Thyroid gland (tissue), 4 donors: ENCODE data around the gene HSPA6. TPM values are rescaled to one million over a fixed set of nuclear protein-coding genes. Genes with fewer than 3 reads are reported as not detected.

Experiments
- DNase-seq, 2 donors: peaks; one replicate each; pipeline ENCODE4 v3.0.0-alpha.2; 2019
- H3K27ac ChIP-seq, 3 donors: fragments of 200-600 bp; sonication (generic); 1 replicate in 2 of 3; 2 replicates in 1 of 3; pipeline ENCODE4 v1.5.1; 2016 to 2019; ENCODE audit warnings: mild to moderate bottlenecking in 1 of 3, moderate library complexity in 1 of 3
- H3K27me3 ChIP-seq: fragments of 200-600 bp; sonication (generic); one replicate; pipeline ENCODE4 v1.5.1; 2019
- H3K36me3 ChIP-seq, 2 donors: fragments of 200-600 bp; sonication (generic); one replicate each; pipeline ENCODE4 v1.5.1; 2016 to 2019
- H3K4me1 ChIP-seq, 2 donors: fragments of 200-600 bp; sonication (generic); one replicate each; pipeline ENCODE4 v1.5.1; 2017 to 2019
- H3K4me3 ChIP-seq, 3 donors: fragments of 200-600 bp; sonication (generic); replicated peaks in 1 of 3; 1 replicate in 2 of 3; 2 replicates in 1 of 3; pipeline ENCODE4 v1.5.1; 2016; ENCODE audit warnings: mild to moderate bottlenecking in 1 of 3
- H3K9me3 ChIP-seq: fragments of 200-600 bp; sonication (generic); one replicate; pipeline ENCODE4 v1.5.1; 2017
- POLR2A ChIP-seq, 2 donors: fragments of 450-650 bp; IDR thresholded peaks; one replicate each; pipeline ENCODE4 v1.6.1; 2017; ENCODE audit warnings: antibody characterized with exemption in 2 of 2, mild to moderate bottlenecking in 2 of 2, moderate library complexity in 1 of 2
- WGBS, 2 donors: methylation state at CpG; one replicate each; pipeline ENCODE4 v1.1.5; 2017; 5-methylcytosine and 5-hydroxymethylcytosine counted together
- intact Hi-C: fragments of 100-400 bp; cut with DNase I; formaldehyde crosslinking; loops from one replicate; pipeline ENCODE4 v1.15.1; 2023
- total RNA-seq, 4 donors: library from RNA; depleted of rRNA; stranded (reverse); fragments of >200 nt; gene quantifications; one replicate each; pipeline ENCODE4 v1.2.3, GENCODE V29; 2016
- TF ChIP-seq, protein P1 (sequence below), 6 experiments: fragments of 200-600 bp in 3 of 6; fragments of 450-650 bp in 3 of 6; sonication (generic) in 3 of 6; IDR thresholded peaks; one replicate each; pipeline ENCODE4 v1.5.1; 2016 to 2019; ENCODE audit warnings: antibody characterized with exemption in 6 of 6, mild to moderate bottlenecking in 2 of 6, inconsistent platforms in 1 of 6, moderate library complexity in 1 of 6

The HSPA6 gene
- total RNA-seq, 4 donors from 2014 or later = 0.75 to 4.7 (median 2.7) TPM

DNA sequence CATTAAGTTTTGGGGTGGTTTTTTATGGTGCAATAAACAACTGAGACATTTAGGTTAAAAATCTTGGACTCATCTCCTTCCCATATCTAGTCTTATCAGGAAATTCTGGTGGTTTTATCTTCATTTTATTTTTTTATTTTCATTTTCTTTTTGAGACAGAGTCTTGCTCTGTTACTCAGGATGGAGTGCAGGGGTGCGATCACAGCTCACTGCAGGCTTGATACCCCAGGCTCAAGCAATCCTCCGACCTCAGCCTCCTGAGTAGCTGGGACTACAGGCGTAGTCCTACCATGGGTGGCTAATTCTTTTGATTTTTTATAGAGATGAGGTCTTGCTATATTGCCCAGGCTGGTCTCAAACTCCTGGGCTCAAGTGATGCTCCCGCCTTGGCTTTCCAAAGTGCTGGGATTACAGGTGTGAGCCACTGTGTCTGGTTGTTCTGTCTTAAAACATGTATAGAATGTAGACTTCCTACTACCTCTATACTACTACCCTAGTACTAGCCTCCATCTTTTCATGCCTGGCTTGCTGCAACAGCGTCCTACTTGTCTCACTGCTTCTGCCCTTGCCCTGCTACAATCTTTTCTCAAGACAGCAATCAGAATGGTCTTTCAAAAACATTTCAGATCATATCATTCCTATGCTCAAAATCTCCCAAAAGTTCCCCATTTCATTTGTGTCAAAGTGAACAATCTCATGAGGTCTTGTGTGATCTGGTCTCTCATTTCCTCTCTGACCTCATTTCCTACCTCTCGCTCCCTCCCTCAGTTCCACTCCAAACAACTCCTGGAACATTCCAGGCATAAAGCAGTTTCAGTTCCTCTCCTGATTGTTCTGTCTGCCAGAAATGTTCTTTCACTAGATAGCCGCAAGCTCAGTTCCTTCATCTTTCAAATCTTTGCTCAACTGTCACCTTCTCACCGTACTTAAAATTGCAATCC, 25.0 kb upstream of the HSPA6 start:
- no peaks in the 10 kb centered on the region for H3K9me3 ChIP-seq
- peak overlapping the region in 1 of 3 donors; percentile 25 for H3K27ac ChIP-seq
- H3K36me3 ChIP-seq = no peaks in the 10 kb centered on the region
- no peak overlapping the region for H3K4me3 ChIP-seq
- H3K4me1 ChIP-seq = peaks cover 0 to 4% of the 10 kb centered on the region in 2 donors
- peak in 1 of 2 donors; percentile 33 for TF ChIP-seq POLR2A (IDR thresholded peaks at IDR 0.05)
- TF ChIP-seq, protein P1, sequence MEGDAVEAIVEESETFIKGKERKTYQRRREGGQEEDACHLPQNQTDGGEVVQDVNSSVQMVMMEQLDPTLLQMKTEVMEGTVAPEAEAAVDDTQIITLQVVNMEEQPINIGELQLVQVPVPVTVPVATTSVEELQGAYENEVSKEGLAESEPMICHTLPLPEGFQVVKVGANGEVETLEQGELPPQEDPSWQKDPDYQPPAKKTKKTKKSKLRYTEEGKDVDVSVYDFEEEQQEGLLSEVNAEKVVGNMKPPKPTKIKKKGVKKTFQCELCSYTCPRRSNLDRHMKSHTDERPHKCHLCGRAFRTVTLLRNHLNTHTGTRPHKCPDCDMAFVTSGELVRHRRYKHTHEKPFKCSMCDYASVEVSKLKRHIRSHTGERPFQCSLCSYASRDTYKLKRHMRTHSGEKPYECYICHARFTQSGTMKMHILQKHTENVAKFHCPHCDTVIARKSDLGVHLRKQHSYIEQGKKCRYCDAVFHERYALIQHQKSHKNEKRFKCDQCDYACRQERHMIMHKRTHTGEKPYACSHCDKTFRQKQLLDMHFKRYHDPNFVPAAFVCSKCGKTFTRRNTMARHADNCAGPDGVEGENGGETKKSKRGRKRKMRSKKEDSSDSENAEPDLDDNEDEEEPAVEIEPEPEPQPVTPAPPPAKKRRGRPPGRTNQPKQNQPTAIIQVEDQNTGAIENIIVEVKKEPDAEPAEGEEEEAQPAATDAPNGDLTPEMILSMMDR (IDR thresholded peaks at IDR 0.05) = no peak
- H3K27me3 ChIP-seq = no peaks in the 10 kb centered on the region
- intact Hi-C loops = no loop called here
- WGBS, 2 donors = 71 to 77% methylated on average over 8 of the region's 8 CpGs
- no peak for DNase-seq

DNA sequence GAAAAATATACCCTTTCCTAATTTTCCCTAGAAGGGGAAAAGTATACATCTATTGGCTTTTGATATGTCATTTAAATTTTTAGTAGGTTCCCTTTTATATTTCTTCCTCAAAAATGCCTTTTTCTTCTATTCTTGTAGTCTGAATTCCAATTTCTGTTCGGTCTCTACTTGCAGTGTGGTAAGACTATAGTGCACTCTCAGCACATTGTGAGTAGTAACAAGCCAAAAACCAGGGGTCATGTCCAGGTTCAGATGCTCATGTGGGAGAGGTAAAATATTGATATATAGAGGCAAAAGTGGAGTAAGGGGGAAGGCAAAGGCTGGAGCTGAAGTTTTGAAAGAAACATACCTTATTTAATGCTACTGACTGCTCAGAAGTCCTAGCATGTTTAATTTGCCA, 23.1 kb upstream of the HSPA6 start:
- WGBS, 2 donors = 89 to 93% methylated on average over 1 of the region's 1 CpG

DNA sequence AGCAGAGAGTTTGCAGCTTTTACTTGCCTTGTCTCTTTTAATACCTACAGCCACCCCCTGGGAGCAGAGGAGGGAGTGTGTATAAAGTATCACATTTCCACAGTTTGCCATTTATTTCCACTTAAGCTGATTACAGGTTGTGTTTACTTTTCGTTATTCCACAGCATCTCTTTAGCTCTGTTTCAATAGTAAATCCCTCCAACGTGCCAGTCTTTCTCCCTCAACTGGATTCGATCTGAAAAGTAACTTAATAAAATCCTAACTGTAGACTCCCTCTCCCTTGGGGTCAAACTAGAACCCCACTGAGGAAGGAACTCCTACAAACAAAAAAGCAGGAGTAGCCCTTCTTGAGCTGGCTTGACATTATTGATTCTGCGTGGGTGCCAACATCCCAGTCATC, 22.2 kb upstream of the HSPA6 start:
- intact Hi-C loops = no loop called here
- no peaks in the 10 kb centered on the region for H3K9me3 ChIP-seq
- peaks cover 0 to 4% of the 10 kb centered on the region in 2 donors for H3K4me1 ChIP-seq
- no peak for DNase-seq
- no peak overlapping the region for H3K4me3 ChIP-seq
- H3K27me3 ChIP-seq = no peaks in the 10 kb centered on the region
- no peak overlapping the region for H3K27ac ChIP-seq
- TF ChIP-seq POLR2A (IDR thresholded peaks at IDR 0.05) = no peak
- TF ChIP-seq, protein P1 (IDR thresholded peaks at IDR 0.05) = no peak
- WGBS, 2 donors = 54 to 64% methylated on average over 4 of the region's 4 CpGs
- H3K36me3 ChIP-seq = no peaks in the 10 kb centered on the region

More for the DNA sequence above, 23.1 kb upstream of the HSPA6 start:
- Histone ChIP-seq H3K9me3 (no peaks in the 10 kb centered on the region), H3K4me1 (peaks cover 0 to 4% of the 10 kb centered on the region in 2 donors), H3K4me3 (no peak overlapping the region), H3K27me3 (no peaks in the 10 kb centered on the region), H3K36me3 (no peaks in the 10 kb centered on the region), H3K27ac (no peak overlapping the region)
- TF ChIP-seq, protein P1 (IDR thresholded peaks at IDR 0.05) = no peak
- DNase-seq = no peak
- intact Hi-C loops = no loop called here

DNA sequence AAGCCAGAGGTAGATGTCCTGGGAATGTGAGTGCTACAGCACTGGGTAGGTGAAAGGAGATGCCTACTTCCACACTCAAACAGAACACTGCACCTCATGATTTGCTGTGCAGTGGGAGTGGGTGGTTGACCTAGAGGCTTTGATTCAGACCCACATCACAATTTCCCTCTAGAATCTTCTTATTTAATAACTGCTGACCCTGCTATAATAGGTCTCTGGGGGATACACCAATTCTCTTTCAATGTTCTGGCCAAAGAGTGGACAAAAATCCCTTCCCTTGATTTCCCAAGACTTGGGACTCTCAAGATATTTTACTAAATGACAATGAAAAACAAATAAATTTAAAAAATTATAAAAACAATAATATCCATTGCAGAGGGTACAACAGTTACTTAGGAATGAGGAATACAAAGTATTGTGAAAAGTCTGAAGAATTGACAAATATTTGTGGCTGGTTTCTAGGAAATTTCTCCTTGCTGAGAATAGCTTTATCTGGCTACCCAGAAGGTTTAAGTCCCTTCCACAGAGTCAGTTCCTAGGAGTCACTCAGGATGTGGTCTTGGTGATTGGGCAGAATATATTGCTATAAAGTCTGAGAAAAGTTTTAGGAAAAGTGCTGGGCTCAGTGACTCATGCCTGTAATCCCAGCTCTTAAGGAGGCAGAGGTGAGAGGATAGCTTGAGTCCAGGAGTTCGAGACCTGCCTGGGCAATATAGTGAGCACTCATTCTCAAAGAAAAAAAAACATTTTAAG, 21.5 kb upstream of the HSPA6 start:
- intact Hi-C loops = no loop called here
- H3K27ac ChIP-seq = no peak overlapping the region
- 46 to 51% methylated on average over 1 of the region's 1 CpG for WGBS, 2 donors
- peaks cover 0 to 4% of the 10 kb centered on the region in 2 donors for H3K4me1 ChIP-seq
- no peaks in the 10 kb centered on the region for H3K36me3 ChIP-seq
- H3K9me3 ChIP-seq = no peaks in the 10 kb centered on the region
- H3K27me3 ChIP-seq = no peaks in the 10 kb centered on the region
- no peak for TF ChIP-seq POLR2A (IDR thresholded peaks at IDR 0.05)
- TF ChIP-seq, protein P1 (IDR thresholded peaks at IDR 0.05) = no peak
- DNase-seq = no peak
- H3K4me3 ChIP-seq = no peak overlapping the region

DNA sequence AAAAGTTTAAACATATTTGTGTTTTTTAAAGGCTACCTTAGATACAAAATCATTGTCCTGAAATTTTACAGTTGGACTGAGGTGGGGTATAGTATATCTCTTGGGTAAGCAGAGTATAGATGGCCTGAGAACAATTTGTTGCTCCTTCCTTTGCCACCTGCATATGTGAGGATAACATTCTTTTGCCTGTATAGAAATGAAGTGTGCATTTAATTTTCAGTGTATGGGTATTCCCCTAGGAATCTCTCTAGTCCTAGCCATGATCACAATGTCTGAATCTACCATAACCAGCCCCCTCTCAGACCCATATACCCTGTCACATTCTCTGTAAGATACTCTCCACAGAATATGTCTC, 21.0 kb upstream of the HSPA6 start:
- TF ChIP-seq, protein P1 (IDR thresholded peaks at IDR 0.05) = no peak
- TF ChIP-seq POLR2A (IDR thresholded peaks at IDR 0.05) = no peak
- Histone ChIP-seq H3K27ac (no peak overlapping the region), H3K9me3 (no peaks in the 10 kb centered on the region), H3K36me3 (no peaks in the 10 kb centered on the region), H3K4me1 (peaks cover 0 to 4% of the 10 kb centered on the region in 2 donors), H3K27me3 (no peaks in the 10 kb centered on the region), H3K4me3 (no peak overlapping the region)
- intact Hi-C loops = no loop called here
- DNase-seq = no peak
